GM12801 (cell line): ENCODE measurements around the gene SLCO6A1.

Experiments
- CTCF ChIP-seq: IDR thresholded peaks from one replicate; pipeline ENCODE4 v1.5.1; 2011; ENCODE audit warnings: control low read depth; ENCODE audit not compliant: insufficient read length; ENCODE audit errors: extremely low read depth

Gene SLCO6A1

GRCh38 chr5:102450313-102450990, 48.3 kb downstream of the SLCO6A1 start:
- no peak for TF ChIP-seq CTCF

GRCh38 chr5:102433473-102433872, 65.3 kb downstream of the SLCO6A1 start:
- no peak for TF ChIP-seq CTCF

GRCh38 chr5:102421647-102422046, 77.2 kb downstream of the SLCO6A1 start:
- no peak for TF ChIP-seq CTCF

- TF ChIP-seq CTCF, result no peak
Measured at GRCh38 chr5:102418531-102418930, 80.3 kb downstream of the SLCO6A1 start.

- no peak for TF ChIP-seq CTCF
Measured at GRCh38 chr5:102414448-102414847, 84.4 kb downstream of the SLCO6A1 start.

GRCh38 chr5:102388235-102388634, 110.6 kb downstream of the SLCO6A1 start:
- no peak for TF ChIP-seq CTCF

- no peak for TF ChIP-seq CTCF
Measured at GRCh38 chr5:102385365-102385764, 113.4 kb downstream of the SLCO6A1 start.
